Caco-2 (cell line): ENCODE measurements around the gene SLC46A2. TPM values are rescaled to one million over a fixed set of nuclear protein-coding genes. Genes with fewer than 3 reads are reported as not detected.

Experiments
- BruUV-seq: library from RNA; stranded (reverse); fragments of 400-500 nt; replicated peaks from 2 replicates; lab custom pipeline; 2021; lab: Mats Ljungman, UMichigan
- CTCF ChIA-PET: fragments of 300-600 bp; sonication (Branson Sonifier 250); formaldehyde crosslinking; loops from one replicate; lab custom pipeline; 2022; ENCODE audit warnings: antibody characterized with exemption; lab: Charles Lee
- POLR2A ChIA-PET: fragments of 300-600 bp; sonication (Branson Sonifier 250); formaldehyde crosslinking; loops from one replicate; lab custom pipeline; 2022; ENCODE audit warnings: antibody characterized with exemption; lab: Charles Lee
- DNase-seq, 2 experiments: peaks; one replicate each; pipeline versions ENCODE4 v3.0.0 to v3.0.0-alpha.2; 2020 to 2022
- H3K27me3 ChIP-seq: replicated peaks from 2 replicates; pipeline ENCODE4 v1.6.0; 2011; ENCODE audit warnings: low read length; ENCODE audit not compliant: control insufficient read depth, insufficient read depth
- H3K36me3 ChIP-seq: 2 replicates; pipeline ENCODE4 v1.5.1; 2011; ENCODE audit warnings: low read length; ENCODE audit not compliant: control insufficient read depth, insufficient read depth
- H3K4me1 ChIP-seq: fragments of 250-450 bp; sonication (Bioruptor Pico); 2 replicates; pipeline ENCODE4 v1.5.1; 2020; ENCODE audit warnings: mild to moderate bottlenecking
- H3K4me3 ChIP-seq: 2 replicates; pipeline ENCODE4 v1.5.1; 2011; ENCODE audit warnings: low read depth, mild to moderate bottlenecking, control low read depth, low read length
- H3K9me3 ChIP-seq: fragments of 250-450 bp; sonication (Bioruptor Pico); 2 replicates; pipeline ENCODE4 v1.5.1; 2020; ENCODE audit warnings: mild to moderate bottlenecking, moderate library complexity
- H3K27ac Mint-ChIP-seq: one replicate; pipeline ENCODE4 v1.8.0; 2022; ENCODE audit warnings: mixed read lengths; ENCODE audit not compliant: unreplicated experiment
- H3K27me3 Mint-ChIP-seq: one replicate; pipeline ENCODE4 v1.8.0; 2022; ENCODE audit warnings: mixed read lengths; ENCODE audit not compliant: insufficient read depth, unreplicated experiment
- H3K36me3 Mint-ChIP-seq: one replicate; pipeline ENCODE4 v1.8.0; 2022; ENCODE audit warnings: mild to moderate bottlenecking, mixed read lengths; ENCODE audit not compliant: insufficient read depth, unreplicated experiment
- H3K4me1 Mint-ChIP-seq: one replicate; pipeline ENCODE4 v1.8.0; 2022; ENCODE audit warnings: low read depth, mixed read lengths; ENCODE audit not compliant: unreplicated experiment
- H3K4me3 Mint-ChIP-seq: one replicate; pipeline ENCODE4 v1.8.0; 2022; ENCODE audit warnings: mild to moderate bottlenecking, moderate library complexity, mixed read lengths; ENCODE audit not compliant: unreplicated experiment
- H3K9me3 Mint-ChIP-seq: one replicate; pipeline ENCODE4 v1.8.0; 2022; ENCODE audit warnings: mixed read lengths; ENCODE audit not compliant: unreplicated experiment
- CTCF ChIP-seq, 2 experiments: fragments of 200-600 bp in 1 of 2; IDR thresholded peaks; 1 replicate in 1 of 2; 2 replicates in 1 of 2; pipeline versions ENCODE4 v1.5.1 to v1.8.0; 2011 to 2022; ENCODE audit warnings: antibody characterized with exemption in 1 of 2, control low read depth in 1 of 2, inconsistent platforms in 1 of 2, low read depth in 1 of 2, low read length in 1 of 2, mild to moderate bottlenecking in 1 of 2, moderate library complexity in 1 of 2; ENCODE audit not compliant: insufficient read depth in 1 of 2, severe bottlenecking in 1 of 2, unreplicated experiment in 1 of 2
- intact Hi-C: fragments of 100-400 bp; cut with micrococcal nuclease; formaldehyde crosslinking; loops from one replicate; pipeline ENCODE4 v1.10.0; 2022; ENCODE audit not compliant: unreplicated experiment
- total RNA-seq: library from RNA; stranded (reverse); gene quantifications from 2 replicates; pipeline ENCODE4 v1.2.3, GENCODE V29; 2022

SLC46A2 gene
- total RNA-seq, 1 experiment from 2014 or later, result not detected

- Mint-ChIP-seq H3K4me3 (peak overlapping the region; percentile 14), H3K27me3 (no peaks in the 10 kb centered on the region), H3K4me1 (peaks cover 28% of the 10 kb centered on the region), H3K9me3 (no peaks in the 10 kb centered on the region), H3K36me3 (peaks cover 60% of the 10 kb centered on the region), H3K27ac (peak overlapping the region; percentile 84)
- BruUV-seq, result no TSS peak
- no peak overlapping the region for H3K4me3 ChIP-seq
- peaks cover 26% of the 10 kb centered on the region for H3K4me1 ChIP-seq
- no peak for TF ChIP-seq CTCF (IDR thresholded peaks at IDR 0.05; ENCODE audit: insufficient read depth in 1 of 2, low read depth in 1 of 2, low read length in 1 of 2, severe bottlenecking in 1 of 2, unreplicated experiment in 1 of 2)
- intact Hi-C loops, result no loop called here
- H3K36me3 ChIP-seq, result no peaks in the 10 kb centered on the region; the same call in 1 of the 2 replicates
- CTCF ChIA-PET, result interaction anchor here (0.6 to 1.6 kb wide), 2 partner anchors 16 to 67 kb away, joined by 4 to 5 read pairs; no protein-coding TSS in a partner anchor
- POLR2A ChIA-PET, result no interaction called here
- DNase-seq, result peak; percentile 77 to 84
- H3K9me3 ChIP-seq, result no peaks in the 10 kb centered on the region
- no peaks in the 10 kb centered on the region for H3K27me3 ChIP-seq
Observed at GRCh38 chr9:112836394-112836793, 54.3 kb downstream of the SLC46A2 start.

- H3K27me3 ChIP-seq, result no peaks in the 10 kb centered on the region
- no peak overlapping the region for H3K4me3 ChIP-seq
- CTCF ChIA-PET, result no interaction called here
- H3K9me3 Mint-ChIP-seq, result no peaks in the 10 kb centered on the region
- H3K36me3 ChIP-seq, result no peaks in the 10 kb centered on the region; the same call in 1 of the 2 replicates
- intact Hi-C loops, result no loop called here
- peaks cover 18% of the 10 kb centered on the region for H3K4me1 Mint-ChIP-seq
- DNase-seq, result no peak
- POLR2A ChIA-PET, result no interaction called here
- no peaks in the 10 kb centered on the region for H3K9me3 ChIP-seq
- no peak overlapping the region for H3K4me3 Mint-ChIP-seq
- no peaks in the 10 kb centered on the region for H3K27me3 Mint-ChIP-seq
- peaks cover 34% of the 10 kb centered on the region for H3K36me3 Mint-ChIP-seq
- peaks cover 26% of the 10 kb centered on the region for H3K4me1 ChIP-seq
- no peak for TF ChIP-seq CTCF (IDR thresholded peaks at IDR 0.05; ENCODE audit: insufficient read depth in 1 of 2, low read depth in 1 of 2, low read length in 1 of 2, severe bottlenecking in 1 of 2, unreplicated experiment in 1 of 2)
- no TSS peak for BruUV-seq
- no peak overlapping the region for H3K27ac Mint-ChIP-seq
Observed at GRCh38 chr9:112833081-112833480, 57.6 kb downstream of the SLC46A2 start.

GRCh38 chr9:112831969-112832368, 58.7 kb downstream of the SLC46A2 start:
- no peak for TF ChIP-seq CTCF (IDR thresholded peaks at IDR 0.05; ENCODE audit: insufficient read depth in 1 of 2, low read depth in 1 of 2, low read length in 1 of 2, severe bottlenecking in 1 of 2, unreplicated experiment in 1 of 2)
- no TSS peak for BruUV-seq
- H3K4me1 ChIP-seq, result peaks cover 23% of the 10 kb centered on the region
- Mint-ChIP-seq H3K4me1 (peaks cover 15% of the 10 kb centered on the region), H3K27ac (no peak overlapping the region), H3K4me3 (no peak overlapping the region), H3K27me3 (no peaks in the 10 kb centered on the region), H3K9me3 (no peaks in the 10 kb centered on the region), H3K36me3 (peaks cover 23% of the 10 kb centered on the region)
- no peak for DNase-seq
- no peaks in the 10 kb centered on the region for H3K27me3 ChIP-seq
- H3K36me3 ChIP-seq, result no peaks in the 10 kb centered on the region; the same call in 1 of the 2 replicates
- ChIA-PET POLR2A (no interaction called here), CTCF (no interaction called here)
- no peaks in the 10 kb centered on the region for H3K9me3 ChIP-seq
- H3K4me3 ChIP-seq, result no peak overlapping the region
- intact Hi-C loops, result no loop called here
